RPMI7951 (cell line): Measurements from ENCODE around the gene ZNF831. TPM values are rescaled to one million over a fixed set of nuclear protein-coding genes. Genes with fewer than 3 reads are reported as not detected.

Experiments
- DNase-seq: peaks from one replicate; pipeline ENCODE4 v3.0.0-alpha.2; 2012; ENCODE audit warnings: low read depth
- total RNA-seq: library from RNA; depleted of rRNA; stranded (reverse); fragments of >200 nt; shearing (Covaris generic); gene quantifications from 2 replicates; pipeline ENCODE4 v1.2.3, GENCODE V29; 2014; rRNA removed

Gene ZNF831
- total RNA-seq, 1 experiment from 2014 or later: not detected

DNA sequence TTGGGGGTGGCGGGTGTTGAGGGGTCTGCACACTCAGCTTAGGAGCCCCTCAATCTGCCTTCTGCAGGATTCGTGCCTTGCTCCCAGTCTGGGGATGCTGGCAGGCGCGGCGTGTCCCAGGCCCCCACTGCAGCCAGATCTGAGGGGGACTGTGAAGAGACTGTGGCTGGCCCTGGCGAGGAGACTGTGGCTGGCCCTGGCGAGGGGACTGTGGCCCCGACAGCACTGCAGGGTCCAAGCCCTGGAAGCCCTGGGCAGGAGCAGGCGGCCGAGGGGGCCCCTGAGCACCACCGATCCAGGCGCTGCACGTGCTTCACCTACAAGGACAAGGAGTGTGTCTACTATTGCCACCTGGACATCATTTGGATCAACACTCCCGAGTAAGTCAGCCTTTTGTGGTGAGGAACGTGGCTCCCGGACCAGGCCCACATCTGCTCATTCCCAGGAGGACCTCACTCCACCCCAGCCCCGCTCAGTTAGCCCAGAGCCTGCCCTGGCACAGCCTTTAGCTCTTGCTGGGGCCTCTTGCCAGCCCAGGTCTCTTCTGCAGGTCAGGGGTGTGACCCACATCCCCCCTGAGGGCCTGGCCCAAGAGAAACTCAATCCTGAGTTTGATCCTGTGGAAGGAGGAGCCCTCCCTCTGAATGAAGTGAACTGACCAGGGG, 137.9 kb downstream of the ZNF831 start:
- no peak for DNase-seq

DNA sequence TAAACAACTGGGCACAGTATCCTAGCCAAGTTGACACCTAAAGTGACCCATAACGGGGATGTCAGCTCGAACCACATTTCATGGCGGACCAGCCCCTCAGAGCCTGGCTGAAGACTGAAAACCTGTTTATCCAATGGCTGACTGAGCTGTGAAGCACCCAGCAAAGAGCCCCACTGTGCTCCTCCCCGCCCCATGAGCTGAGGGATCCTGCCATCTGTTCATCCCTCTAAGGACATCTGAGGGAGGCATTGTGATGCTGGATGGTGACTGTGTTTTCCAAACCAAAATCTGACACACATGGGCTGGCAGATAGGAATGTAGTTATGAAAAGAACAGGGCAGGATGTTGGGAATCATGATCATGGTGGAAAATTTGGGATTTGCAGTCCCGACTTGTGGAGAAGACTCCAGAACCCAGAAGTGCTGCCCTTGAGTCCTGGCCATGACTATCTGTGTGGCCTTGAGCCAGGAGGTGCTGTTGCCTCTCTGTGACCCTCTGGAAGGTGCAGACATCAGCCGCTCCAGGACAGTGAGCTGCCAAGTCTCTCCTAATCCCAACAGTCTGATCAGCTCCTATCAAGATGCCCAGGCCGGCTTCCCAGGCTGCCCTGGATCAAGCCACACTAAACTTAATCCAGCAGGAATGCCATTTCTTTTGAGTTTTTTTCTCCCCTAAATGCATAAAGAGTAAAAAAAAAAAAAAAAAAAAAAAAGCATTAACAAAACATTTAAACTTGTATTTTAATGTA, 142.5 kb downstream of the ZNF831 start:
- no peak for DNase-seq

DNA sequence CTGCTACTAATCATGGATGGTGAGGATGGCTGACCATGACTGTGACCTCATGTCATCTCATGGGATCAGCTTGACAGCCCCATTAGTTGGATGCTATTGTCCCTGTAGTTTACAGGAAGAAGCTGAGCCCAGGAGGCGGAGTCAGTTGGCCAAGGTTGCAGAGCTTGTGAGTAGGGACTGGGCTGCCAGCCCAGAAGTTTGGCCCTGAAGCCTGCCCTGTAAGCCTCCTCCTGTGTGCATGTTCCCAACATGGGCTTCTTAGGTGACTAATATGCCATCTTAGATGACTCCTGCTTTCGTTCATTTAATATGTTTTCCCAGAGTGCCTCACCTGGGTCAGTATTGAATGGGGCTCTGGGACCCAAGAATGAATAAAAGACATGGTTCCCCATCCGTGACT, 143.6 kb downstream of the ZNF831 start:
- no peak for DNase-seq

Other genes starting within 250 kb of the ZNF831 start
- 82.8 and 87.3 TPM in 2 replicates for gene NELFCD, start 182.6 kb upstream of the ZNF831 start, total RNA-seq
- 385 and 586 TPM in 2 replicates for gene CTSZ, start 156.6 kb upstream of the ZNF831 start, total RNA-seq
- 0.12 and 0.20 TPM in 2 replicates for gene TUBB1, start 144.4 kb upstream of the ZNF831 start, total RNA-seq
- gene ATP5F1E, start 131.5 kb upstream of the ZNF831 start, total RNA-seq: 124 and 138 TPM in 2 replicates
- 142 and 168 TPM in 2 replicates for gene PRELID3B, start 121.0 kb upstream of the ZNF831 start, total RNA-seq
- not detected in 2 replicates for gene EDN3, start 136.8 kb downstream of the ZNF831 start, total RNA-seq